Activated T-cell treated with anti-CD3 and anti-CD28 coated beads for 4 hours (primary cell): ENCODE results near the gene MBD3.
"Not testable (repeated sequence)": the region's sequence is repeated elsewhere in the genome, so short reads cannot be mapped to it uniquely, and the experiment has no call there.

Experiments
- DNase-seq: peaks from one replicate; pipeline ENCODE4 v3.0.0-alpha.2; 2020

The MBD3 gene

GRCh38 chr19:1592755-1593500 lies at the start of gene MBD3:
Gene MBD3, minus strand, starts transcription at chr19:1592865. Its CDS starts 234 bp downstream, at chr19:1592631.
- DNase-seq = peak; percentile 78

- not testable (repeated sequence) for DNase-seq
These were observed 48.3 kb upstream of the MBD3 start for GRCh38 chr19:1640893-1641448.

- no peak for DNase-seq
These were observed 43.9 kb upstream of the MBD3 start for GRCh38 chr19:1636325-1637236.

GRCh38 chr19:1634938-1635243 lies 42.2 kb upstream of the MBD3 start:
- DNase-seq = no peak

GRCh38 chr19:1634242-1634937 lies 41.7 kb upstream of the MBD3 start:
- DNase-seq = no peak

GRCh38 chr19:1633269-1633826 lies 40.7 kb upstream of the MBD3 start:
- no peak for DNase-seq

- DNase-seq = no peak
These were observed 40.0 kb upstream of the MBD3 start for GRCh38 chr19:1632462-1633268.

GRCh38 chr19:1631557-1632100 lies 39.0 kb upstream of the MBD3 start:
- DNase-seq = no peak

GRCh38 chr19:1630811-1631210 lies 38.1 kb upstream of the MBD3 start:
- no peak for DNase-seq

GRCh38 chr19:1630012-1630411 lies 37.3 kb upstream of the MBD3 start:
- no peak for DNase-seq

GRCh38 chr19:1629256-1629808 lies 36.7 kb upstream of the MBD3 start:
- DNase-seq = no peak

GRCh38 chr19:1627194-1627593 lies 34.5 kb upstream of the MBD3 start:
- no peak for DNase-seq

GRCh38 chr19:1626417-1627010 lies 33.8 kb upstream of the MBD3 start:
- no peak for DNase-seq

- DNase-seq = peak; percentile 38
These were observed 31.8 kb upstream of the MBD3 start for GRCh38 chr19:1624458-1624857.

- no peak for DNase-seq
These were observed 29.9 kb upstream of the MBD3 start for GRCh38 chr19:1622541-1622940.

- DNase-seq = no peak
These were observed 29.3 kb upstream of the MBD3 start for GRCh38 chr19:1622007-1622406.

- no peak for DNase-seq
These were observed 28.9 kb upstream of the MBD3 start for GRCh38 chr19:1621574-1621973.

- no peak for DNase-seq
These were observed 28.4 kb upstream of the MBD3 start for GRCh38 chr19:1621021-1621420.

- DNase-seq = no peak
These were observed 27.8 kb upstream of the MBD3 start for GRCh38 chr19:1620502-1620901.

GRCh38 chr19:1619703-1620102 lies 27.0 kb upstream of the MBD3 start:
- no peak for DNase-seq

- no peak for DNase-seq
These were observed 26.4 kb upstream of the MBD3 start for GRCh38 chr19:1619094-1619439.
